SU-DHL-6 (cell line): ENCODE results near the gene BARD1.

Experiments
- CTCF ChIP-seq: fragments of 200-600 bp; sonication (generic); IDR thresholded peaks from one replicate; pipeline ENCODE4 v1.5.1; 2017; ENCODE audit warnings: antibody characterized with exemption, mild to moderate bottlenecking, low read length, moderate library complexity; ENCODE audit not compliant: insufficient read depth, poor library complexity, severe bottlenecking
- EZH2phosphoT487 ChIP-seq: fragments of 200-600 bp; sonication (generic), shearing (Covaris generic); conservative IDR thresholded peaks from 2 replicates; pipeline ENCODE4 v1.6.1; 2018; ENCODE audit warnings: mild to moderate bottlenecking, antibody characterized with exemption, low read length, moderate library complexity, mixed read lengths

- TF ChIP-seq CTCF (no peak), EZH2phosphoT487 (no peak)
Measured at GRCh38 chr2:214706986-214707385, 102.5 kb downstream of the BARD1 start.
